ENCODE measurements around the gene GRIK3.

DNA sequence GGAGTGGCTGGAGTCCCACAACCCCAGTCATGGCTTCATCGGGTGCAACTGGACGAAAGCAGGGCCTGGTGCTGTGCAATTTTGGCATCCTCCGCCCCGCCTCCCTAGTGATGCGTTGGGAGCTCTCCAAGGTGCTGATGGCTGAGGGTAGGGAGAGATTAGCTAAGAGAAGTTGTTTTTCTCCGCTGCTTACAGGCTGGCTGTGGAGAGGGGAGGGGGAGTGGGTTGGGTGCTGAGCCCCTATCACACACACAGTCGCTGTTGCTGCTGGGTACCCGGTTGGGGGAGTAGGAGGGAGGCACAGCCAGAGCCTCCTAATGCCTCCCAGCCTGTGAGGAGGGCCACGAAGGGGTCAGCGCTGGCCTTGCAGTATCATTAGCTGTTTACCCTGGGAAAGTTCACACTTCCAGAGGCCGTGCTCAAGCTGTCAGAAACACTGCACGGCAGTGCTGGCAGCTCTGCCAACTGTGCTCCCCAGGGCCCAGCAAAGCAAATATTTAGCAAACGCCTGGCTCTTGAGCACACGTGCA, 110.0 kb downstream of the GRIK3 start:
- TF ChIP-seq, protein P1, sequence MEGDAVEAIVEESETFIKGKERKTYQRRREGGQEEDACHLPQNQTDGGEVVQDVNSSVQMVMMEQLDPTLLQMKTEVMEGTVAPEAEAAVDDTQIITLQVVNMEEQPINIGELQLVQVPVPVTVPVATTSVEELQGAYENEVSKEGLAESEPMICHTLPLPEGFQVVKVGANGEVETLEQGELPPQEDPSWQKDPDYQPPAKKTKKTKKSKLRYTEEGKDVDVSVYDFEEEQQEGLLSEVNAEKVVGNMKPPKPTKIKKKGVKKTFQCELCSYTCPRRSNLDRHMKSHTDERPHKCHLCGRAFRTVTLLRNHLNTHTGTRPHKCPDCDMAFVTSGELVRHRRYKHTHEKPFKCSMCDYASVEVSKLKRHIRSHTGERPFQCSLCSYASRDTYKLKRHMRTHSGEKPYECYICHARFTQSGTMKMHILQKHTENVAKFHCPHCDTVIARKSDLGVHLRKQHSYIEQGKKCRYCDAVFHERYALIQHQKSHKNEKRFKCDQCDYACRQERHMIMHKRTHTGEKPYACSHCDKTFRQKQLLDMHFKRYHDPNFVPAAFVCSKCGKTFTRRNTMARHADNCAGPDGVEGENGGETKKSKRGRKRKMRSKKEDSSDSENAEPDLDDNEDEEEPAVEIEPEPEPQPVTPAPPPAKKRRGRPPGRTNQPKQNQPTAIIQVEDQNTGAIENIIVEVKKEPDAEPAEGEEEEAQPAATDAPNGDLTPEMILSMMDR (IDR thresholded peaks at IDR 0.05): no peak
- TF ChIP-seq POLR2A (IDR thresholded peaks at IDR 0.05): no peak
